ENCODE results near the gene XYLT1. TPM values are rescaled to one million over a fixed set of nuclear protein-coding genes. Genes with fewer than 3 reads are reported as not detected.

The XYLT1 gene
- total RNA-seq, 1 experiment from 2014 or later, result 12.5 TPM

DNA sequence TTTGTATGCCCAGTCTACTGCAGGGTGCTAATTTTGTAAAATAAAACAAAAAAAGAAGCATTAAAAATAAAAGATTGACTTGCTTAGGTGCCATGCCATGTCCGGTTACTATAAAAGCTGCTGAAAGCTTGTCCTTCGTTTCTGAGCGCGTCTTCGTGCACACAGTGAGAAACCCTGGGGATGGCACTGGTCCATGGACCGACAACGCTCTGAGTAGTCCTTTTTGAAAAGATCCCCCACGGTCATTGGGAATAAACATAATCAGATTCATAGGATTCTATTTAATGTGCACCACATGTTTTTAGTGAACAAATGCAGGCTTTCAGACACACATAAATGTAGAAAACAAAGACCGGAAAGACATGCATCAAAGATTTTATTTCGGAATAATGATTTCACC lies 146.3 kb downstream of the XYLT1 start:
- Mint-ChIP-seq H3K9me3 (ENCODE audit: unreplicated experiment) (no peaks in the 10 kb centered on the region), H3K4me3 (ENCODE audit: unreplicated experiment) (no peak overlapping the region), H3K36me3 (ENCODE audit: insufficient read depth, unreplicated experiment) (no peaks in the 10 kb centered on the region), H3K27ac (ENCODE audit: unreplicated experiment) (no peak overlapping the region), H3K27me3 (ENCODE audit: insufficient read depth, unreplicated experiment) (no peaks in the 10 kb centered on the region), H3K4me1 (ENCODE audit: low read depth, unreplicated experiment) (peaks cover 7% of the 10 kb centered on the region)
- intact Hi-C loops (cut with micrococcal nuclease; ENCODE audit: unreplicated experiment), result no loop called here
- Histone ChIP-seq H3K4me1 (no peaks in the 10 kb centered on the region), H3K4me3 (ENCODE audit: low read depth, low read length) (no peak overlapping the region), H3K27me3 (replicated peaks; ENCODE audit: control insufficient read depth, insufficient read depth, low read length) (no peaks in the 10 kb centered on the region), H3K9me3 (no peaks in the 10 kb centered on the region), H3K36me3 (ENCODE audit: control insufficient read depth, insufficient read depth, low read length) (no peaks in the 10 kb centered on the region)
- TF ChIP-seq, protein P1, sequence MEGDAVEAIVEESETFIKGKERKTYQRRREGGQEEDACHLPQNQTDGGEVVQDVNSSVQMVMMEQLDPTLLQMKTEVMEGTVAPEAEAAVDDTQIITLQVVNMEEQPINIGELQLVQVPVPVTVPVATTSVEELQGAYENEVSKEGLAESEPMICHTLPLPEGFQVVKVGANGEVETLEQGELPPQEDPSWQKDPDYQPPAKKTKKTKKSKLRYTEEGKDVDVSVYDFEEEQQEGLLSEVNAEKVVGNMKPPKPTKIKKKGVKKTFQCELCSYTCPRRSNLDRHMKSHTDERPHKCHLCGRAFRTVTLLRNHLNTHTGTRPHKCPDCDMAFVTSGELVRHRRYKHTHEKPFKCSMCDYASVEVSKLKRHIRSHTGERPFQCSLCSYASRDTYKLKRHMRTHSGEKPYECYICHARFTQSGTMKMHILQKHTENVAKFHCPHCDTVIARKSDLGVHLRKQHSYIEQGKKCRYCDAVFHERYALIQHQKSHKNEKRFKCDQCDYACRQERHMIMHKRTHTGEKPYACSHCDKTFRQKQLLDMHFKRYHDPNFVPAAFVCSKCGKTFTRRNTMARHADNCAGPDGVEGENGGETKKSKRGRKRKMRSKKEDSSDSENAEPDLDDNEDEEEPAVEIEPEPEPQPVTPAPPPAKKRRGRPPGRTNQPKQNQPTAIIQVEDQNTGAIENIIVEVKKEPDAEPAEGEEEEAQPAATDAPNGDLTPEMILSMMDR (IDR thresholded peaks at IDR 0.05; ENCODE audit: insufficient read depth in 1 of 2, low read depth in 1 of 2, low read length in 1 of 2, severe bottlenecking in 1 of 2, unreplicated experiment in 1 of 2), result no peak
- no peak for DNase-seq
- POLR2A ChIA-PET, result no interaction called here
- BruUV-seq (replicated peaks), result no TSS peak
- CTCF ChIA-PET, result no interaction called here

DNA sequence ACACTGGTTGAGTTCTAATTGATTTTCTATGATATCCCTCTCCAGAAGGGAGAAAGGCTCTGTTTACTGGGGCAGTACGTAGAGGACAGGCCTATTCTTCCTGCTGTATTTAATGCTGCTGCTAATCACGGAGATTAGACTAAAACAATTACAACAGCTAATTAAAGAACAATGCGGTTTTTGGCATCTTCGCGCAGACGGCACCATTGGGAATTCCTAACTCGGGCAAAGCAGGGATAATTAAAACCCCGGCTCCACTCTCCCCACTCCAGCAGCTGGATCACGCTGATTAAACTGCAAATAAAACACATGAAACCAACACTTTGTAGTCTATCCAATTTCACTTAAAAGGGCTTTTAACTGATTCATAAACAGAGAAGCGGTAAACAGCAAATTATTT lies 147.6 kb downstream of the XYLT1 start:
- Histone ChIP-seq H3K4me3 (ENCODE audit: low read depth, low read length) (no peak overlapping the region), H3K4me1 (no peaks in the 10 kb centered on the region), H3K36me3 (ENCODE audit: control insufficient read depth, insufficient read depth, low read length) (no peaks in the 10 kb centered on the region), H3K9me3 (no peaks in the 10 kb centered on the region), H3K27me3 (replicated peaks; ENCODE audit: control insufficient read depth, insufficient read depth, low read length) (no peaks in the 10 kb centered on the region)
- H3K27me3 Mint-ChIP-seq (ENCODE audit: insufficient read depth, unreplicated experiment), result no peaks in the 10 kb centered on the region
- H3K4me1 Mint-ChIP-seq (ENCODE audit: low read depth, unreplicated experiment), result peaks cover 10% of the 10 kb centered on the region
- CTCF ChIA-PET, result no interaction called here
- TF ChIP-seq, protein P1 (IDR thresholded peaks at IDR 0.05; ENCODE audit: insufficient read depth in 1 of 2, low read depth in 1 of 2, low read length in 1 of 2, severe bottlenecking in 1 of 2, unreplicated experiment in 1 of 2), result no peak
- no peak overlapping the region for H3K4me3 Mint-ChIP-seq (ENCODE audit: unreplicated experiment)
- H3K9me3 Mint-ChIP-seq (ENCODE audit: unreplicated experiment), result no peaks in the 10 kb centered on the region
- H3K27ac Mint-ChIP-seq (ENCODE audit: unreplicated experiment), result no peak overlapping the region
- intact Hi-C loops (cut with micrococcal nuclease; ENCODE audit: unreplicated experiment), result no loop called here
- no peak for DNase-seq
- H3K36me3 Mint-ChIP-seq (ENCODE audit: insufficient read depth, unreplicated experiment), result no peaks in the 10 kb centered on the region
- BruUV-seq (replicated peaks), result no TSS peak
- POLR2A ChIA-PET, result no interaction called here

DNA sequence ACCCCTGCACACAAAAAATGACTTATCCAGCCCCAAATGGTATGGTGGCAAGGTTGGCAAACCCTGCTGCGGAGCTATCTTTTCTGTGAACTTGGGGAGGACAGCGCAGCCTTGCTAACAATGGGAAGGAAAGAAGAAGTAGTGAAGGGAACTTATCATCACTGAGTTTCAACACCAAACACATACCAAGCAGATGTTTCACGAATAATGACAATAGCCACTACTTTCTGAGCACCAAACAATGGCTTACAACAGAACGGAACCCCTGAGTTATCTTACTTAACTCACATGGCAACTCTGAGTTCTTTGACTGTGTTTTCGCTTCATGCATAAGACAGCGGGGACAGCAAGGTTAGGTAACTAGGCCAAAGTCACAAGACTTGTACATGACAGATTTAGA lies 148.9 kb downstream of the XYLT1 start:
- Mint-ChIP-seq H3K4me1 (ENCODE audit: low read depth, unreplicated experiment) (peaks cover 13% of the 10 kb centered on the region), H3K4me3 (ENCODE audit: unreplicated experiment) (no peak overlapping the region), H3K27ac (ENCODE audit: unreplicated experiment) (no peak overlapping the region), H3K36me3 (ENCODE audit: insufficient read depth, unreplicated experiment) (no peaks in the 10 kb centered on the region), H3K27me3 (ENCODE audit: insufficient read depth, unreplicated experiment) (no peaks in the 10 kb centered on the region), H3K9me3 (ENCODE audit: unreplicated experiment) (no peaks in the 10 kb centered on the region)
- DNase-seq, result no peak
- H3K4me3 ChIP-seq (ENCODE audit: low read depth, low read length), result no peak overlapping the region
- ChIA-PET CTCF (no interaction called here), POLR2A (no interaction called here)
- no peaks in the 10 kb centered on the region for H3K36me3 ChIP-seq (ENCODE audit: control insufficient read depth, insufficient read depth, low read length)
- no peaks in the 10 kb centered on the region for H3K4me1 ChIP-seq
- intact Hi-C loops (cut with micrococcal nuclease; ENCODE audit: unreplicated experiment), result no loop called here
- H3K27me3 ChIP-seq (replicated peaks; ENCODE audit: control insufficient read depth, insufficient read depth, low read length), result no peaks in the 10 kb centered on the region
- BruUV-seq (replicated peaks), result no TSS peak
- TF ChIP-seq, protein P1 (IDR thresholded peaks at IDR 0.05; ENCODE audit: insufficient read depth in 1 of 2, low read depth in 1 of 2, low read length in 1 of 2, severe bottlenecking in 1 of 2, unreplicated experiment in 1 of 2), result no peak
- H3K9me3 ChIP-seq, result no peaks in the 10 kb centered on the region
